ENCODE results near the gene INPP4B. TPM values are rescaled to one million over a fixed set of nuclear protein-coding genes. Genes with fewer than 3 reads are reported as not detected.
A peak's percentile ranks its signal among the peaks of the same experiment; 100 is the strongest.

The INPP4B gene
- total and polyA plus RNA-seq, 2 donors (not counting 1 experiment from before 2014, with no cell fraction given) = 19.7 to 22.2 TPM

GRCh38 chr4:142238589-142238988, 607.5 kb downstream of the INPP4B start:
- peak; percentile 55 to 70 for DNase-seq (ENCODE audit: low read depth in 2 of 2)
- Histone ChIP-seq H2AFZ (ENCODE audit: low read length) (no peak overlapping the region), H3K9me3 (ENCODE audit: control insufficient read depth, insufficient read depth, low read depth, low read length) (no peaks in the 10 kb centered on the region), H3K27me3 (ENCODE audit: control insufficient read depth, insufficient read depth, low read length) (no peaks in the 10 kb centered on the region), H3K36me3 (ENCODE audit: control insufficient read depth, insufficient read depth, low read length) (no peaks in the 10 kb centered on the region), H3K4me2 (ENCODE audit: extremely low read depth, insufficient read depth, low read length) (no peak overlapping the region), H3K27ac (ENCODE audit: insufficient read depth, low read length) (no peak overlapping the region), H3K4me3 (replicated peaks in 1 of 4; ENCODE audit: control extremely low read depth in 1 of 4, insufficient read depth in 1 of 4, low read depth in 3 of 4, low read length in 4 of 4) (no peak overlapping the region), H3K4me1 (ENCODE audit: control insufficient read depth, extremely low read depth, insufficient read depth, low read length) (peaks cover 3% of the 10 kb centered on the region), H3K9ac (ENCODE audit: insufficient read depth, low read length) (no peak overlapping the region), H4K20me1 (ENCODE audit: control insufficient read depth, extremely low read depth, insufficient read depth, low read length) (no peaks in the 10 kb centered on the region), H3K79me2 (ENCODE audit: control insufficient read depth, insufficient read depth, low read length) (no peaks in the 10 kb centered on the region)
- TF ChIP-seq EZH2 (IDR thresholded peaks at IDR 0.05; ENCODE audit: low read length, missing control alignments) (no peak), CTCF (conservative IDR thresholded peaks at IDR 0.05 in 1 of 2, IDR thresholded peaks at IDR 0.05 in 1 of 2; ENCODE audit: low read depth in 1 of 2, low read length in 2 of 2) (no peak)

- Histone ChIP-seq H3K79me2 (ENCODE audit: control insufficient read depth, insufficient read depth, low read length) (no peaks in the 10 kb centered on the region), H3K4me2 (ENCODE audit: extremely low read depth, insufficient read depth, low read length) (no peak overlapping the region), H3K9me3 (ENCODE audit: control insufficient read depth, insufficient read depth, low read depth, low read length) (no peaks in the 10 kb centered on the region), H3K36me3 (ENCODE audit: control insufficient read depth, insufficient read depth, low read length) (no peaks in the 10 kb centered on the region), H3K4me1 (ENCODE audit: control insufficient read depth, extremely low read depth, insufficient read depth, low read length) (peaks cover 3% of the 10 kb centered on the region), H3K27me3 (ENCODE audit: control insufficient read depth, insufficient read depth, low read length) (no peaks in the 10 kb centered on the region), H3K4me3 (replicated peaks in 1 of 4; ENCODE audit: control extremely low read depth in 1 of 4, insufficient read depth in 1 of 4, low read depth in 3 of 4, low read length in 4 of 4) (no peak overlapping the region), H4K20me1 (ENCODE audit: control insufficient read depth, extremely low read depth, insufficient read depth, low read length) (no peaks in the 10 kb centered on the region), H3K27ac (ENCODE audit: insufficient read depth, low read length) (no peak overlapping the region), H2AFZ (ENCODE audit: low read length) (no peak overlapping the region), H3K9ac (ENCODE audit: insufficient read depth, low read length) (no peak overlapping the region)
- DNase-seq (ENCODE audit: low read depth in 2 of 2) = peak in 1 of 2 donors; percentile 21
- TF ChIP-seq EZH2 (IDR thresholded peaks at IDR 0.05; ENCODE audit: low read length, missing control alignments) (no peak), CTCF (conservative IDR thresholded peaks at IDR 0.05 in 1 of 2, IDR thresholded peaks at IDR 0.05 in 1 of 2; ENCODE audit: low read depth in 1 of 2, low read length in 2 of 2) (no peak)
Observed at GRCh38 chr4:142236268-142236667, 609.8 kb downstream of the INPP4B start.

- no peaks in the 10 kb centered on the region for H4K20me1 ChIP-seq (ENCODE audit: control insufficient read depth, extremely low read depth, insufficient read depth, low read length)
- H2AFZ ChIP-seq (ENCODE audit: low read length) = no peak overlapping the region
- H3K27me3 ChIP-seq (ENCODE audit: control insufficient read depth, insufficient read depth, low read length) = no peaks in the 10 kb centered on the region
- no peak overlapping the region for H3K27ac ChIP-seq (ENCODE audit: insufficient read depth, low read length)
- no peaks in the 10 kb centered on the region for H3K9me3 ChIP-seq (ENCODE audit: control insufficient read depth, insufficient read depth, low read depth, low read length)
- no peaks in the 10 kb centered on the region for H3K36me3 ChIP-seq (ENCODE audit: control insufficient read depth, insufficient read depth, low read length)
- no peak overlapping the region for H3K4me3 ChIP-seq (replicated peaks in 1 of 4; ENCODE audit: control extremely low read depth in 1 of 4, insufficient read depth in 1 of 4, low read depth in 3 of 4, low read length in 4 of 4)
- no peak for TF ChIP-seq CTCF (conservative IDR thresholded peaks at IDR 0.05 in 1 of 2, IDR thresholded peaks at IDR 0.05 in 1 of 2; ENCODE audit: low read depth in 1 of 2, low read length in 2 of 2)
- no peak for TF ChIP-seq EZH2 (IDR thresholded peaks at IDR 0.05; ENCODE audit: low read length, missing control alignments)
- H3K4me2 ChIP-seq (ENCODE audit: extremely low read depth, insufficient read depth, low read length) = no peak overlapping the region
- no peaks in the 10 kb centered on the region for H3K4me1 ChIP-seq (ENCODE audit: control insufficient read depth, extremely low read depth, insufficient read depth, low read length)
- no peak for DNase-seq (ENCODE audit: low read depth in 2 of 2)
- H3K79me2 ChIP-seq (ENCODE audit: control insufficient read depth, insufficient read depth, low read length) = no peaks in the 10 kb centered on the region
- H3K9ac ChIP-seq (ENCODE audit: insufficient read depth, low read length) = no peak overlapping the region
Observed at GRCh38 chr4:142231787-142232186, 614.3 kb downstream of the INPP4B start.

Data from fibroblast of lung (primary cell).